GM18951 (cell line): ENCODE data around the gene TUT4.

ENCODE experiments used
- POLR2A ChIP-seq: IDR thresholded peaks from 4 replicates; pipeline ENCODE4 v1.6.1; 2011; ENCODE audit warnings: mild to moderate bottlenecking; ENCODE audit not compliant: insufficient read length, insufficient read depth; ENCODE audit errors: extremely low read depth
- in situ Hi-C: fragments of 300-500 bp; cut with MboI; formaldehyde crosslinking; loops from one replicate; pipeline ENCODE4 v1.12.0; 2022; ENCODE audit warnings: low sequenced_read_pairs, mixed read lengths, inconsistent platforms; ENCODE audit not compliant: unreplicated experiment

Gene TUT4

GRCh38 chr1:52435211-52435610, 117.7 kb downstream of the TUT4 start:
- in situ Hi-C loops = no loop called here

GRCh38 chr1:52432807-52433206, 120.1 kb downstream of the TUT4 start:
- in situ Hi-C loops = no loop called here
- no peak for TF ChIP-seq POLR2A

More at GRCh38 chr1:52435211-52435610, 117.7 kb downstream of the TUT4 start:
- no peak for TF ChIP-seq POLR2A

GRCh38 chr1:52427152-52427551, 125.7 kb downstream of the TUT4 start:
- in situ Hi-C loops = no loop called here
- no peak for TF ChIP-seq POLR2A

- in situ Hi-C loops = no loop called here
- no peak for TF ChIP-seq POLR2A
Measured at GRCh38 chr1:52426371-52426770, 126.5 kb downstream of the TUT4 start.

GRCh38 chr1:52424813-52425212, 128.1 kb downstream of the TUT4 start:
- in situ Hi-C loops = no loop called here
- TF ChIP-seq POLR2A = no peak

- in situ Hi-C loops = no loop called here
Measured at GRCh38 chr1:52424231-52424636, 128.7 kb downstream of the TUT4 start.

GRCh38 chr1:52423771-52424170, 129.1 kb downstream of the TUT4 start:
- in situ Hi-C loops = no loop called here
- no peak for TF ChIP-seq POLR2A

More at GRCh38 chr1:52424231-52424636, 128.7 kb downstream of the TUT4 start:
- no peak for TF ChIP-seq POLR2A

GRCh38 chr1:52423055-52423454, 129.8 kb downstream of the TUT4 start:
- in situ Hi-C loops = no loop called here
- no peak for TF ChIP-seq POLR2A

GRCh38 chr1:52420713-52421112, 132.2 kb downstream of the TUT4 start:
- in situ Hi-C loops = no loop called here
- TF ChIP-seq POLR2A = no peak

- in situ Hi-C loops = loop anchor here (10.0 kb wide), 1 partner anchor 268 kb away; no protein-coding TSS in a partner anchor
- TF ChIP-seq POLR2A = no peak
Measured at GRCh38 chr1:52416811-52417210, 136.1 kb downstream of the TUT4 start.

GRCh38 chr1:52414942-52415341, 137.9 kb downstream of the TUT4 start:
- TF ChIP-seq POLR2A = no peak
- in situ Hi-C loops = loop anchor here (10.0 kb wide), 1 partner anchor 270 kb away; no protein-coding TSS in a partner anchor

- TF ChIP-seq POLR2A = no peak
- in situ Hi-C loops = loop anchor here (10.0 kb wide), 1 partner anchor 271 kb away; no protein-coding TSS in a partner anchor
Measured at GRCh38 chr1:52413410-52413989, 139.4 kb downstream of the TUT4 start.

- no peak for TF ChIP-seq POLR2A
- in situ Hi-C loops = no loop called here
Measured at GRCh38 chr1:52404975-52405338, 147.9 kb downstream of the TUT4 start.

GRCh38 chr1:52404116-52404974, 148.5 kb downstream of the TUT4 start, which contains the start of the genes ORC1 and PRPF38A:
TSS of gene ORC1 (minus strand) at chr1:52404423. CDS start at chr1:52402223, 2,200 bp downstream.
TSS of gene PRPF38A (plus strand) at chr1:52404602. CDS start at chr1:52404750, 148 bp downstream.
- peak; percentile 76 for TF ChIP-seq POLR2A
- in situ Hi-C loops = no loop called here
